Ascending aorta (tissue), 2 donors: ENCODE measurements around the gene CREB3L2. TPM values are rescaled to one million over a fixed set of nuclear protein-coding genes. Genes with fewer than 3 reads are reported as not detected.

ENCODE experiments used
- DNase-seq, 2 donors: peaks; one replicate each; pipeline ENCODE4 v3.0.0-alpha.2; 2019; ENCODE audit warnings: low spot score in 2 of 2
- H3K27ac ChIP-seq, 2 donors: fragments of 200-600 bp; sonication (generic); one replicate each; pipeline ENCODE4 v1.5.1; 2016 to 2017; ENCODE audit warnings: mild to moderate bottlenecking in 1 of 2
- H3K27me3 ChIP-seq: fragments of 200-600 bp; sonication (generic); one replicate; pipeline ENCODE4 v1.5.1; 2017
- H3K36me3 ChIP-seq, 2 donors: fragments of 200-600 bp; sonication (generic); one replicate each; pipeline ENCODE4 v1.5.1; 2016
- H3K4me1 ChIP-seq, 2 donors: fragments of 200-600 bp; sonication (generic); one replicate each; pipeline ENCODE4 v1.5.1; 2016 to 2017; ENCODE audit warnings: mild to moderate bottlenecking in 1 of 2
- H3K4me3 ChIP-seq, 2 donors: fragments of 200-600 bp; sonication (generic); one replicate each; pipeline ENCODE4 v1.5.1; 2016 to 2017; ENCODE audit warnings: mild to moderate bottlenecking in 1 of 2
- H3K9me3 ChIP-seq, 2 donors: fragments of 200-600 bp; sonication (generic); one replicate each; pipeline ENCODE4 v1.5.1; 2016
- intact Hi-C: fragments of 100-400 bp; cut with DNase I; formaldehyde crosslinking; loops from one replicate; pipeline ENCODE4 v1.15.1; 2023
- total RNA-seq: library from RNA; depleted of rRNA; stranded (reverse); fragments of >200 nt; gene quantifications from one replicate; pipeline ENCODE4 v1.1.0, GENCODE V29; 2016
- TF ChIP-seq, protein P1 (sequence below), 3 experiments: fragments of 200-600 bp in 2 of 3; fragments of 450-650 bp in 1 of 3; sonication (generic) in 2 of 3; IDR thresholded peaks; one replicate each; pipeline ENCODE4 v1.5.1; 2016 to 2019; ENCODE audit warnings: antibody characterized with exemption in 3 of 3, mild to moderate bottlenecking in 1 of 3, moderate library complexity in 1 of 3

The CREB3L2 gene
- total RNA-seq, 1 donor from 2014 or later: 38.5 TPM

DNA sequence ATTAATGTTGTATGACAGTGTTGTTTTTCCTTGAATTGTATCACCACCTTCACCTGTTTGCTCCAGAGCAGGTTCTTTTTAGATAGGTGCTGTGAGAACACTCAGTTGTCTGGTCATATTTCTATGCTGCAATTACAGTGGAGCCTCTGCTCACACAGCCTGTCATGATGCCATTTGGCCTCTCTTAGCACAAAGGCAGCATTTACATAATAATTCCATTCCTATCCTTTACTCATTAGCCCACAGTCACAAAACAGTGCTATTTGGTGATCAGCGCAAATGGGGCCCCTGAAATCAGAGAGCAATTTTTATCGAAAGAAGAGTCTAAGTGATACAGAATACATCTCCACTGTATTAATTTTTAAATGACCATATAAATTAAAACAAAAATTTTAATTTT lies 141.3 kb downstream of the CREB3L2 start:
- no peaks in the 10 kb centered on the region for H3K9me3 ChIP-seq
- TF ChIP-seq, protein P1, sequence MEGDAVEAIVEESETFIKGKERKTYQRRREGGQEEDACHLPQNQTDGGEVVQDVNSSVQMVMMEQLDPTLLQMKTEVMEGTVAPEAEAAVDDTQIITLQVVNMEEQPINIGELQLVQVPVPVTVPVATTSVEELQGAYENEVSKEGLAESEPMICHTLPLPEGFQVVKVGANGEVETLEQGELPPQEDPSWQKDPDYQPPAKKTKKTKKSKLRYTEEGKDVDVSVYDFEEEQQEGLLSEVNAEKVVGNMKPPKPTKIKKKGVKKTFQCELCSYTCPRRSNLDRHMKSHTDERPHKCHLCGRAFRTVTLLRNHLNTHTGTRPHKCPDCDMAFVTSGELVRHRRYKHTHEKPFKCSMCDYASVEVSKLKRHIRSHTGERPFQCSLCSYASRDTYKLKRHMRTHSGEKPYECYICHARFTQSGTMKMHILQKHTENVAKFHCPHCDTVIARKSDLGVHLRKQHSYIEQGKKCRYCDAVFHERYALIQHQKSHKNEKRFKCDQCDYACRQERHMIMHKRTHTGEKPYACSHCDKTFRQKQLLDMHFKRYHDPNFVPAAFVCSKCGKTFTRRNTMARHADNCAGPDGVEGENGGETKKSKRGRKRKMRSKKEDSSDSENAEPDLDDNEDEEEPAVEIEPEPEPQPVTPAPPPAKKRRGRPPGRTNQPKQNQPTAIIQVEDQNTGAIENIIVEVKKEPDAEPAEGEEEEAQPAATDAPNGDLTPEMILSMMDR (IDR thresholded peaks at IDR 0.05): no peak
- H3K36me3 ChIP-seq: peaks cover 14 to 16% of the 10 kb centered on the region in 2 donors
- H3K4me1 ChIP-seq: no peaks in the 10 kb centered on the region
- intact Hi-C loops: no loop called here
- H3K27ac ChIP-seq: no peak overlapping the region
- no peak for DNase-seq
- H3K4me3 ChIP-seq: no peak overlapping the region
- H3K27me3 ChIP-seq: no peaks in the 10 kb centered on the region

DNA sequence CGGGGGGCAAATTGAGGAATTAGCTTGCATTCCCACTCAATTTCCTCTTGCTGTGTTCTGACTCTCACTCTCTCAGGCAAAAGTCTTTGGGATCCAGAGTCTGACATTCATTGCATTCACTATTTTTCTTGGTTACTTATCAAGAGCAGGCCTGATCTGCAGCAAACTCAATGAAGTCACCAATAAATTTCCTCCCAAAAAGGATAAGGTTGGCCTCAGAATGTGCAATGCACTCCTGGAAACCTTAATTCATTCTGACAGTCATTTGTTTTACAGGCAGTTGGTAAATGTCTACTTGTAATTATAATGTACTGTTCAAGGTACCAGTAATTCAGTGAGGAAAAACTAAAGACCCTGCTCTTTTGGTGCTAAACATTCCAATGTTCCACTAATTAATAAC lies 148.8 kb downstream of the CREB3L2 start:
- no peak overlapping the region for H3K27ac ChIP-seq

DNA sequence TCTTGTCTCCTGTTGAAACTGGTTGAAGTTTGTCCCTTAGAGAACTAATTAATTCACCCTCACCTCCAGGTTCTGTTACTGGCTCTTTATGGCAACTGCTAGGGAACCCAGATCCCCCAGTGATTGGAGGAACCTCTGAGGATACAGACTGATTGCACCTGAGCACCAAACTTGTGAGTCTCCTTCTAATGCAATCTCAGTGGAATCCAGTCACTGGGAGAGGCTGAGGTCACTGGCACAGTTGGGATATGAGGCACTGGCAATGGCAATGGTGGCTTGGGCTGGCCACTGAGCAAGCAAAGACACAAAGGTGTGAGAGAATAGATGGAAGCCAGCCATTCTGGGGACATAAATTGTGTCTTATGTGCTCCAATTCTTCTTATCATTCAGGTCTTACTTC lies 149.8 kb downstream of the CREB3L2 start:
- H3K4me1 ChIP-seq: no peaks in the 10 kb centered on the region
- no peak for DNase-seq
- H3K36me3 ChIP-seq: peaks cover 0 to 3% of the 10 kb centered on the region in 2 donors
- H3K27ac ChIP-seq: no peak overlapping the region
- no peak overlapping the region for H3K4me3 ChIP-seq
- no peaks in the 10 kb centered on the region for H3K9me3 ChIP-seq
- H3K27me3 ChIP-seq: no peaks in the 10 kb centered on the region
- TF ChIP-seq, protein P1 (IDR thresholded peaks at IDR 0.05): no peak
- intact Hi-C loops: no loop called here

More for the DNA sequence above, 148.8 kb downstream of the CREB3L2 start:
- no peak for DNase-seq
- Histone ChIP-seq H3K9me3 (no peaks in the 10 kb centered on the region), H3K36me3 (peaks cover 0 to 3% of the 10 kb centered on the region in 2 donors), H3K4me1 (no peaks in the 10 kb centered on the region), H3K4me3 (no peak overlapping the region), H3K27me3 (no peaks in the 10 kb centered on the region)
- intact Hi-C loops: no loop called here
- TF ChIP-seq, protein P1 (IDR thresholded peaks at IDR 0.05): no peak

DNA sequence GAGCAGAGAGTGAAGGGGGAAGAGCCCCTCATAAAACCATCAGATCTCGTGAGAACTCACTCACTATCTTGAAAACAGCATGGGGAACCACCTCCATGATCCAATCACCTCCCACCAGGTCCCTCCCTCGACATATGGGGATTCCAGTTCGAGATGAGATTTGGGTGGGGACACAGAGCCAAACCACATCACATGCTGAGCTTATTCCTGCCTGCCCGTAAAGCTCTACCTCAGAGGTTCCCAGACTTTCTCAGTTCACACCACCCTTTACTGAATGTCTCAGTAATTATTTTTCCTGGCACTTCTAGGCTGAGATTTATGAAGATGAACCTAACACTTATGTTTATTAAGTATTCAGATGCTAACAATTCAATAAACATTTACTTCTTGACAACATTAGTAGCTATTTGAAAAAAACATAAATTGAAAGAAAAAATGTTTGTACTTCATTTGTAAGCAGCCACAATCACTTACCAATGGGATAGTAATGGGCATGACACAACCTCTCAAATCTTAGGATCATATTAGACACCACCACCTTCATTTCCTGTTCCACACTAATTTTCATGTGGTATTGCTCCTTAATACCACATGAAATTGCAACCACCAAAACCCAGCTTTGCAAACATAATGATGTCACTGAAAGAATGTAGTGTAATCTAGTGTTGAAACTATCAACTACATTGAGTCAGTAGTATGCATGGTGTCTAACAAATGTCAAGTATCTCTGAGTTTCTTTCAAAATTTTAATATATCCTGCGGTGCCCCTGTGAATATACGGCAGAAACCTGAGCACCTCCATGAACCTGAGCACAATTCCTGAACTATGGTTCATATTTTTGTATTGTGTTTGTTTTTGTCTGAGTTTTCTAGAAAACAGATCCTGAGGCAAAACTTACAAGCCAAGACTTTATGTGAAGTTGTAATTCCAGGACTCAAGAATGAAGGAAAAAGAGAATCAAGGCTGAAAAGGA lies 150.6 kb downstream of the CREB3L2 start:
- intact Hi-C loops: no loop called here
- H3K4me3 ChIP-seq: no peak overlapping the region

DNA sequence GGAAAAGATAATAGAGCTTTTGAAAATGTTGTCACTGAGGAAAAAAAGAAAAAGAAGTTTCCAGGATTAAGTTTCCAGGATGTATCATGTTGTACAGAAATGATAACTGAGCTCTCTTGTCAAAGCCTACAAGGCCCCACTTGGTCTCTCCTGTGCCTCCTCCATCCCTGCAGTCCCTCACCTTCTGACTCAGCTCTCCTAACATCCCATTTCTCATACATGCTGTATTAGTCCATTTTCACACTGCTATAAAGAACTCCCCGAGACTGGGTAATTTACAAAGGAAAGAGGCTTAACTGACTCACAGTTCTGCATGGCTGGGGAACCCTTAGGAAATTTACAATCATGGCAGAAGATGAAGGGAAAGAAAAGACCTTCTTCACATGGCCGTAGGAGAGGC lies 151.3 kb downstream of the CREB3L2 start:
- Histone ChIP-seq H3K4me1 (no peaks in the 10 kb centered on the region), H3K4me3 (no peak overlapping the region), H3K9me3 (no peaks in the 10 kb centered on the region), H3K36me3 (no peaks in the 10 kb centered on the region), H3K27ac (no peak overlapping the region), H3K27me3 (no peaks in the 10 kb centered on the region)
- TF ChIP-seq, protein P1 (IDR thresholded peaks at IDR 0.05): no peak
- no peak for DNase-seq
- intact Hi-C loops: no loop called here

More for the DNA sequence above, 150.6 kb downstream of the CREB3L2 start:
- Histone ChIP-seq H3K4me1 (no peaks in the 10 kb centered on the region), H3K36me3 (peaks cover 0 to 3% of the 10 kb centered on the region in 2 donors), H3K27ac (no peak overlapping the region), H3K9me3 (no peaks in the 10 kb centered on the region), H3K27me3 (no peaks in the 10 kb centered on the region)
- DNase-seq: no peak
- TF ChIP-seq, protein P1 (IDR thresholded peaks at IDR 0.05): no peak
